Peyer's patch (tissue), 4 donors: Measurements from ENCODE around the gene UBLCP1. TPM values are rescaled to one million over a fixed set of nuclear protein-coding genes. Genes with fewer than 3 reads are reported as not detected.
A peak's percentile ranks its signal among the peaks of the same experiment; 100 is the strongest.
"Not testable (repeated sequence)": the region's sequence is repeated elsewhere in the genome, so short reads cannot be mapped to it uniquely, and the experiment has no call there.

ENCODE experiments used
- DNase-seq, 3 donors: peaks; one replicate each; pipeline ENCODE4 v3.0.0-alpha.2; 2017 to 2019
- H3K27ac ChIP-seq, 4 donors: fragments of 200-600 bp; sonication (generic); one replicate each; pipeline ENCODE4 v1.5.1; 2016 to 2019
- H3K27me3 ChIP-seq, 2 donors: fragments of 200-600 bp; sonication (generic); one replicate each; pipeline ENCODE4 v1.5.1; 2019
- H3K36me3 ChIP-seq, 3 donors: fragments of 200-600 bp; sonication (generic); one replicate each; pipeline ENCODE4 v1.5.1; 2016 to 2019
- H3K4me1 ChIP-seq, 4 donors: fragments of 200-600 bp; sonication (generic); one replicate each; pipeline ENCODE4 v1.5.1; 2016 to 2019
- H3K4me3 ChIP-seq, 4 donors: fragments of 200-600 bp; sonication (generic); 1 replicate in 3 of 4; 2 replicates in 1 of 4; pipeline ENCODE4 v1.5.1; 2016 to 2019; ENCODE audit warnings: mild to moderate bottlenecking in 1 of 4
- H3K9me3 ChIP-seq, 4 donors: fragments of 200-600 bp; sonication (generic); one replicate each; pipeline ENCODE4 v1.5.1; 2016 to 2019; ENCODE audit warnings: mild to moderate bottlenecking in 1 of 4
- POLR2A ChIP-seq, 2 donors: fragments of 450-650 bp; IDR thresholded peaks; one replicate each; pipeline ENCODE4 v1.5.1; 2017; ENCODE audit warnings: antibody characterized with exemption in 2 of 2, mild to moderate bottlenecking in 2 of 2, moderate library complexity in 2 of 2
- total RNA-seq, 4 donors: library from RNA; depleted of rRNA; stranded (reverse); fragments of >200 nt; gene quantifications; one replicate each; pipeline ENCODE4 v1.1.0, GENCODE V29; 2016
- TF ChIP-seq, protein P1 (sequence below), 6 experiments: fragments of 450-650 bp in 4 of 6; fragments of 200-600 bp in 2 of 6; sonication (generic) in 1 of 6; IDR thresholded peaks; one replicate each; pipeline ENCODE4 v1.5.1; 2017 to 2019; ENCODE audit warnings: antibody characterized with exemption in 6 of 6, mild to moderate bottlenecking in 3 of 6, moderate library complexity in 1 of 6

Gene UBLCP1
- total RNA-seq, 4 donors from 2014 or later: 8.2 to 19.8 (median 10.8) TPM

DNA sequence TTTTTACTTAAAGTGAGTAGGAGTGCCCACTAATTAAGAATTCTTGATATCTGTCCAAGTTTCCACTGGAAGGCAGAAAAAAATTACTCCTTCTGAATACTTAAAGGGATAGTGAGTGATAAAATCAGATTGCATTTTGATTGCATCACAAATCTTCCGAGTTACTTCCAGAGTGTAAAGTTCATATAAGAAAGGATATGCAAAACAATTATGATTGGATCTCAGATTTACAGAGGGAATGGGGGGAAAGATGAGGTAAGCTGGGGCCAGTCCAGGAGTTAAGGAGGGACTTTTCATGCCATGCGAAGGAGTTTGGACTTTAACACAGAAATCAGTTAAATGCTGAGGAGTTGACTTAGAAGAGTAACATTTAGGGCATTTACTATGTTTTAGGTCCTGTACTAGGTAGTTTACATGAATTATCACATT lies 44.5 kb upstream of the UBLCP1 start:
- H3K27me3 ChIP-seq: no peaks in the 10 kb centered on the region
- no peak for DNase-seq
- H3K9me3 ChIP-seq: no peaks in the 10 kb centered on the region
- H3K27ac ChIP-seq: no peak overlapping the region
- H3K4me3 ChIP-seq: no peak overlapping the region
- H3K36me3 ChIP-seq: no peaks in the 10 kb centered on the region
- no peak for TF ChIP-seq POLR2A (IDR thresholded peaks at IDR 0.05)
- TF ChIP-seq, protein P1, sequence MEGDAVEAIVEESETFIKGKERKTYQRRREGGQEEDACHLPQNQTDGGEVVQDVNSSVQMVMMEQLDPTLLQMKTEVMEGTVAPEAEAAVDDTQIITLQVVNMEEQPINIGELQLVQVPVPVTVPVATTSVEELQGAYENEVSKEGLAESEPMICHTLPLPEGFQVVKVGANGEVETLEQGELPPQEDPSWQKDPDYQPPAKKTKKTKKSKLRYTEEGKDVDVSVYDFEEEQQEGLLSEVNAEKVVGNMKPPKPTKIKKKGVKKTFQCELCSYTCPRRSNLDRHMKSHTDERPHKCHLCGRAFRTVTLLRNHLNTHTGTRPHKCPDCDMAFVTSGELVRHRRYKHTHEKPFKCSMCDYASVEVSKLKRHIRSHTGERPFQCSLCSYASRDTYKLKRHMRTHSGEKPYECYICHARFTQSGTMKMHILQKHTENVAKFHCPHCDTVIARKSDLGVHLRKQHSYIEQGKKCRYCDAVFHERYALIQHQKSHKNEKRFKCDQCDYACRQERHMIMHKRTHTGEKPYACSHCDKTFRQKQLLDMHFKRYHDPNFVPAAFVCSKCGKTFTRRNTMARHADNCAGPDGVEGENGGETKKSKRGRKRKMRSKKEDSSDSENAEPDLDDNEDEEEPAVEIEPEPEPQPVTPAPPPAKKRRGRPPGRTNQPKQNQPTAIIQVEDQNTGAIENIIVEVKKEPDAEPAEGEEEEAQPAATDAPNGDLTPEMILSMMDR (IDR thresholded peaks at IDR 0.05): no peak
- H3K4me1 ChIP-seq: peaks cover 0 to 7% (median 0%) of the 10 kb centered on the region in 4 donors

DNA sequence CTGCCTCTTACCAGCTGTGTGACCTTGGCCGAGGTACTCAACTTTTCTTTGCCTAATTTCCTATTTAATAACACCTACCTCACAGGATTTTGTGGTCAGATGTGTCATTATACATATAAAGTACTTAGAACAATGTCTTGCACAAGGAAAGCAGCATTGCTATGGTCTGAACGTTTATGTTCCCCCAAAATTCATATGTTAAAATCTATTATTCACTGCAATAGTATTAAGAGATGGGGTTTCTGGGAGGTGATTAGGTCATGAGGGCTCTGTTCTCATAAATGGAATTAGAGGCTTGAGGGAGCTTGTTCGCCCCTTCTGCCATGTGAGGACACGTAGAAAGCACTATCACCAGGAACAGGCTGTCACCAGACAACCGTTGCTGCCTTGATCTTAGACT lies 42.9 kb upstream of the UBLCP1 start:
- no peak for DNase-seq
- no peak overlapping the region for H3K4me3 ChIP-seq
- no peaks in the 10 kb centered on the region for H3K36me3 ChIP-seq
- TF ChIP-seq, protein P1 (IDR thresholded peaks at IDR 0.05): no peak
- no peak for TF ChIP-seq POLR2A (IDR thresholded peaks at IDR 0.05)
- peaks cover 0 to 7% (median 0%) of the 10 kb centered on the region in 4 donors for H3K4me1 ChIP-seq
- H3K27me3 ChIP-seq: no peaks in the 10 kb centered on the region
- no peak overlapping the region for H3K27ac ChIP-seq
- H3K9me3 ChIP-seq: no peaks in the 10 kb centered on the region

DNA sequence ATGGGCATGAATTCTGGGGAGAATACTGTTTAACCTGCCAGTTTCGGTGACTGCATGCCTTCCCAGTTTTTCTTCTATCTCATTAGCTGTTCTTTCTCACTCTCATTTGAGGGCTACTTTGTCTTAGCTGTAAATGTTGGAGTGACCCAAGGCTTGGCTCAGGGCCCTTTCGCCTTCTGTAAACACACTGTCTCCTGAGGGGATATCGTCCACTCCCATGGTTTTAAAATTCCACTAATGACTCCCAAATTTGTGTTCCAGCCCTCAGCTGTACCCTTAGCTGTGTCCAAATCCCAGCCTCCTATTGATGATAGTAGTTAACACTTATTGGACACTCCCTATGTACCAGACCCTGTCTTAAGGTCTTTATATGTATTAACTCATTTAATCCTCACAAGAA lies 39.6 kb upstream of the UBLCP1 start:
- H3K27me3 ChIP-seq: no peaks in the 10 kb centered on the region
- no peak for TF ChIP-seq POLR2A (IDR thresholded peaks at IDR 0.05)
- TF ChIP-seq, protein P1 (IDR thresholded peaks at IDR 0.05): no peak
- no peak overlapping the region for H3K27ac ChIP-seq
- no peaks in the 10 kb centered on the region for H3K9me3 ChIP-seq
- peaks cover 0 to under 1% (median 0%) of the 10 kb centered on the region in 4 donors for H3K4me1 ChIP-seq
- no peaks in the 10 kb centered on the region for H3K36me3 ChIP-seq
- no peak for DNase-seq
- no peak overlapping the region for H3K4me3 ChIP-seq

DNA sequence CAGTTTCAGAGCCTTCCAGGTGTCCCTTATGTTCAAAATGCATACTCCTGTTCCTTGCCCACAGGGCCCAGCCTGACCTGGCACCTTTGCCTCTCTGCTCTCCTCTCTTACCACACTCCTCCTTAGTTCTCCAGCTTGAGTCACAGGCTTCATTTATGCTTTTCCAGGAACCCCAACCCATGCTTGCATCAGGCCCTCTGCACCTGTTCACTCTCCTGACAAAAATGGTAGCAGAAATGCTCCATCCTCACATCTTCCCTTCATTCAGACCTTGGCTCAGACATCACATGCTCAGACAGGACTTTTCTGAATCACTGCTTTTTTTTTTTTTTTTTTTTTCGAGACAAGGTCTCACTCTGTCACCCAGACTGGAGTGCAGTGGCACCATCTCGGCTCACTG lies 38.6 kb upstream of the UBLCP1 start:
- TF ChIP-seq, protein P1 (IDR thresholded peaks at IDR 0.05): no peak
- no peak for TF ChIP-seq POLR2A (IDR thresholded peaks at IDR 0.05)
- Histone ChIP-seq H3K4me1 (no peaks in the 10 kb centered on the region), H3K27me3 (no peaks in the 10 kb centered on the region), H3K36me3 (no peaks in the 10 kb centered on the region), H3K9me3 (no peaks in the 10 kb centered on the region), H3K27ac (no peak overlapping the region), H3K4me3 (no peak overlapping the region)
- no peak for DNase-seq

DNA sequence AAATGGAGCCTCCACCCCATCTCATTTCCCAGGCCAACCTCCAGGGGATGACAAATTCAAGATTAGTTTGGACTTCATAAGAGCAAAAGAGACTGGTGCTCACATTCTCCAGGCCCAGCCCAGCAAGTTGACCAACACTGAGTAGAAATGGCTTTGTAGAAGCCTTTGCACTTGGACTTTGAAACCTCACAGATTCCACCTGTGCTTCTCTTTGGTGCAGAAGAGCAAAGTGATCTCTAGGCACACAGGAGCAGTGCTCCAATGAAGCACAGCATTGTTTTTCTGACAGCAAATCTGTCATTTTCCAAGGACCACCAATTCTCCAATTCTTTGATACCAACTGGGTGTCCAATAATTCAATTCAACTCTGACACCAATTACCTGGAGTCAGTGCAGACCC lies 36.6 kb upstream of the UBLCP1 start:
- Histone ChIP-seq H3K4me1 (no peaks in the 10 kb centered on the region), H3K4me3 (no peak overlapping the region), H3K9me3 (no peaks in the 10 kb centered on the region), H3K27me3 (no peaks in the 10 kb centered on the region), H3K36me3 (no peaks in the 10 kb centered on the region), H3K27ac (no peak overlapping the region)
- peak in 1 of 3 donors; percentile 52 for DNase-seq
- TF ChIP-seq, protein P1 (IDR thresholded peaks at IDR 0.05): no peak

DNA sequence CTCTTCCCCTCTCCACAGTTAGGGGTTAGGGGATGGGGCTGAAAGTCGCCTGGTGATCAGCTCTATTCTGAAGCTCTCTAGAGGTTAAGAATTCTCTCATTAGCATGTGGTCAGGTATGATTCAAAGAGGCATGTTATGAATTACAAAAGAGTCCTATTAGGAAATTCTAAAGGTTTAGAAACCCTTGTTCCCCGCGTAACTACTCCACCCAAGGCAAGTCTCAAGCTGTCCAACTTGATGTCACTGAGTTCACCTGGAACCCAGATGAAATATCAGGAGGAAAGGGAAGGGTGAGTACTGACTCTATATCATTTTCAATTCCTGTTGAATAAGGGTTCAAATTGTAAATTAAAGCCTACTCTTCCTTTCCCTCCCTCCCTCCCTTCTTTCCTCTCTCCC lies 35.6 kb upstream of the UBLCP1 start:
- no peaks in the 10 kb centered on the region for H3K27me3 ChIP-seq
- no peak overlapping the region for H3K27ac ChIP-seq
- TF ChIP-seq, protein P1 (IDR thresholded peaks at IDR 0.05): no peak
- no peak for TF ChIP-seq POLR2A (IDR thresholded peaks at IDR 0.05)
- no peaks in the 10 kb centered on the region for H3K9me3 ChIP-seq
- H3K36me3 ChIP-seq: no peaks in the 10 kb centered on the region
- DNase-seq: no peak
- H3K4me3 ChIP-seq: no peak overlapping the region
- no peaks in the 10 kb centered on the region for H3K4me1 ChIP-seq

DNA sequence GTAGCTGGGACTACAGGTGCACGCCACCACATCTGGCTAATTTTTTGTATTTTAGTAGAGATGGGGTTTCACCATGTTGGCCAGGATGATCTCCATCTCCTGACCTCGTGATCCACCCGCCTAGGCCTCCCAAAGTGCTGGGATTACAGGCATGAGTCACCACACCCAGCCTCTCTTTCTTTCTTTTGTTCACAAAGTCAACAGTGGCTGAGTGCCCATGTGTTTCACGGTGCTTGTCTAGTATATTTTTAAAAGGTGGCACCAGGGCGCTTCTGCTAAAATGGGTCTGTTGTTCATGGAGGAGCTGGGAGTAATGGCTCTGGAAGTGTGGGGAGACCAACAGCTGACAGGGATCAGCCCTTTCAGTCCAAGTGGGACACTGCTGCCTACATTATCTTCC lies 35.0 kb upstream of the UBLCP1 start:
- not testable (repeated sequence) for H3K4me1 ChIP-seq, H3K27me3 ChIP-seq, H3K36me3 ChIP-seq, H3K4me3 ChIP-seq, H3K27ac ChIP-seq, H3K9me3 ChIP-seq, DNase-seq
